HEK293 (cell line): ENCODE measurements around the gene UBE2F.

Experiments used
- CTCF ChIP-seq: fragments of 450-650 bp; formaldehyde crosslinking; IDR thresholded peaks from 2 replicates; pipeline ENCODE4 v1.5.1; 2016; ENCODE audit warnings: missing biosample characterization, missing genetic modification characterization
- SCRT1 ChIP-seq: fragments of 450-650 bp; formaldehyde crosslinking; IDR thresholded peaks from 2 replicates; pipeline ENCODE4 v1.5.1; 2016; ENCODE audit warnings: missing biosample characterization, missing genetic modification characterization, borderline replicate concordance
- TRIM28 ChIP-seq: IDR thresholded peaks from 2 replicates; pipeline ENCODE4 v1.6.1; 2011; ENCODE audit warnings: low read length, control low read depth, borderline replicate concordance
- TF ChIP-seq, protein P1 (sequence below): fragments of 450-650 bp; formaldehyde crosslinking; IDR thresholded peaks from 2 replicates; pipeline ENCODE4 v1.5.1; 2016; ENCODE audit warnings: missing biosample characterization, missing genetic modification characterization

DNA sequence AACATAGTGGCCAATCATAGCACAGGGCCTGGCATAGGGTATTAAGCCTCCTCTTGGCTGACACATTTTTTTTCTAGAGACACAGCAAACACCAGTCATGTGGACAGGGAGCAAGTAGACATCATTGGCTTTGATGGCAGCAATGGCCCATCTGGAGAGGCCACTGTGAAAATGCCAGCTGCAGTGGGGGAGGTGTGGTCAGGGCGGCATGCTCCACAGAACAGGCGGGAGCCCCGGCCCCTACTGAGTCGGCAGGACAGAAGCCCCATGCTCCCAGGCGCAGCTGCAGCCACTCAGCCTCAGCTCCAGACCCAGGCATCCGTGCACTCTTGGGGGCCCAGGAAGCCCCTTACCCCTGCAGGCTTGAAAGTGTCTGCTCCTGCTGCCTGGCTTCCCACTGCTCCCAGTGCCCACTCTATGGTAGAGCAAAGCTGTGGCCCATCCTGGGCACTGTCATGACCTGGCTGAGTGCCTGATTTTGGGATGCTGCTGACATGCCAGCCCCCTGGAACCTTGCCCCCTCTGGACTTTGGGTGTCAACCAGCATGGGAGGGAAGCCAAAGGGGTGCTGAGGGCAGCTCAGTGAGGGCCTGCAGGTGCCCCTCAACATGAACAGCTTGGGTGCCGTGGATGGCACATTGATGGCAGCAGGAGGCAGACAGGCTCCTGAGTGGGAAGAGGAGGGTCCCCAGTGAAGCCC is 23.3 kb upstream of the UBE2F start:
- TF ChIP-seq CTCF (no peak), TRIM28 (no peak), SCRT1 (no peak)
- TF ChIP-seq, protein P1, sequence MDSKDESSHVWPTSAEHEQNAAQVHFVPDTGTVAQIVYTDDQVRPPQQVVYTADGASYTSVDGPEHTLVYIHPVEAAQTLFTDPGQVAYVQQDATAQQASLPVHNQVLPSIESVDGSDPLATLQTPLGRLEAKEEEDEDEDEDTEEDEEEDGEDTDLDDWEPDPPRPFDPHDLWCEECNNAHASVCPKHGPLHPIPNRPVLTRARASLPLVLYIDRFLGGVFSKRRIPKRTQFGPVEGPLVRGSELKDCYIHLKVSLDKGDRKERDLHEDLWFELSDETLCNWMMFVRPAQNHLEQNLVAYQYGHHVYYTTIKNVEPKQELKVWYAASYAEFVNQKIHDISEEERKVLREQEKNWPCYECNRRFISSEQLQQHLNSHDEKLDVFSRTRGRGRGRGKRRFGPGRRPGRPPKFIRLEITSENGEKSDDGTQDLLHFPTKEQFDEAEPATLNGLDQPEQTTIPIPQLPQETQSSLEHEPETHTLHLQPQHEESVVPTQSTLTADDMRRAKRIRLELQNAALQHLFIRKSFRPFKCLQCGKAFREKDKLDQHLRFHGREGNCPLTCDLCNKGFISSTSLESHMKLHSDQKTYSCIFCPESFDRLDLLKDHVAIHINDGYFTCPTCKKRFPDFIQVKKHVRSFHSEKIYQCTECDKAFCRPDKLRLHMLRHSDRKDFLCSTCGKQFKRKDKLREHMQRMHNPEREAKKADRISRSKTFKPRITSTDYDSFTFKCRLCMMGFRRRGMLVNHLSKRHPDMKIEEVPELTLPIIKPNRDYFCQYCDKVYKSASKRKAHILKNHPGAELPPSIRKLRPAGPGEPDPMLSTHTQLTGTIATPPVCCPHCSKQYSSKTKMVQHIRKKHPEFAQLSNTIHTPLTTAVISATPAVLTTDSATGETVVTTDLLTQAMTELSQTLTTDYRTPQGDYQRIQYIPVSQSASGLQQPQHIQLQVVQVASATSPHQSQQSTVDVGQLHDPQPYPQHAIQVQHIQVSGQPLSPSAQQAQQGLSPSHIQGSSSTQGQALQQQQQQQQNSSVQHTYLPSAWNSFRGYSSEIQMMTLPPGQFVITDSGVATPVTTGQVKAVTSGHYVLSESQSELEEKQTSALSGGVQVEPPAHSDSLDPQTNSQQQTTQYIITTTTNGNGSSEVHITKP (tag by site-specific recombination): no peak
